ENCODE results near the gene MCM3AP. TPM values are rescaled to one million over a fixed set of nuclear protein-coding genes. Genes with fewer than 3 reads are reported as not detected.

Gene MCM3AP
- polyA plus RNA-seq, 1 experiment, result 31.6 TPM

DNA sequence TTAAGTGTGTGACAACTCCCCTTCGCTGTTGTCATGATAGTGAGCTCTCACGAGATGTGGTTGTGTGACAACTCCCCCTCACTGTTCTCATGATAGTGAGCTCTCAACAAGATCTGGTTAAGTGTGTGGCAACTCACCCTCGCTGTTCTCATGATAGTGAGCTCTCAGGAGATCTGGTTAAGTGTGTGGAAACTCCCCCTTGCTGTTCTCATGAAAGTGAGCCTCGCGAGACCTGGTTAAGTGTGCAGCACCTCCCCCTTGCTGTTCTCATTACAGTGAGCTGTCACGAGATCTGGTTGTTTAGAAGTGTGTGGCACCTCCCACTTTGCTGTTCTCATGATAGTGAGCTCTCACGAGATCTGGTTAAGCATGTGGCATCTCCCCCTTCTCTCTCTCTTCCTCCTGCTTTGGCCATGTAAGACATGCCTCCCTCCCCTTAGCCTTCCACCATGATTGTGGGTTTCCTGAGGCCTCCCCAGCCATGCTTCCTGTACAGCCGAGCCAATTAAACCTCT lies 31.7 kb downstream of the MCM3AP start:
- Histone ChIP-seq H3K36me3 (ENCODE audit: control insufficient read depth, insufficient read depth, low read length) (peaks cover 39% of the 10 kb centered on the region), H3K27me3 (ENCODE audit: control insufficient read depth, insufficient read depth, low read length) (no peaks in the 10 kb centered on the region), H3K4me3 (ENCODE audit: low read depth, low read length) (no peak overlapping the region)
- TF ChIP-seq, protein P1, sequence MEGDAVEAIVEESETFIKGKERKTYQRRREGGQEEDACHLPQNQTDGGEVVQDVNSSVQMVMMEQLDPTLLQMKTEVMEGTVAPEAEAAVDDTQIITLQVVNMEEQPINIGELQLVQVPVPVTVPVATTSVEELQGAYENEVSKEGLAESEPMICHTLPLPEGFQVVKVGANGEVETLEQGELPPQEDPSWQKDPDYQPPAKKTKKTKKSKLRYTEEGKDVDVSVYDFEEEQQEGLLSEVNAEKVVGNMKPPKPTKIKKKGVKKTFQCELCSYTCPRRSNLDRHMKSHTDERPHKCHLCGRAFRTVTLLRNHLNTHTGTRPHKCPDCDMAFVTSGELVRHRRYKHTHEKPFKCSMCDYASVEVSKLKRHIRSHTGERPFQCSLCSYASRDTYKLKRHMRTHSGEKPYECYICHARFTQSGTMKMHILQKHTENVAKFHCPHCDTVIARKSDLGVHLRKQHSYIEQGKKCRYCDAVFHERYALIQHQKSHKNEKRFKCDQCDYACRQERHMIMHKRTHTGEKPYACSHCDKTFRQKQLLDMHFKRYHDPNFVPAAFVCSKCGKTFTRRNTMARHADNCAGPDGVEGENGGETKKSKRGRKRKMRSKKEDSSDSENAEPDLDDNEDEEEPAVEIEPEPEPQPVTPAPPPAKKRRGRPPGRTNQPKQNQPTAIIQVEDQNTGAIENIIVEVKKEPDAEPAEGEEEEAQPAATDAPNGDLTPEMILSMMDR (IDR thresholded peaks at IDR 0.05; ENCODE audit: insufficient read depth, low read depth, low read length), result no peak
- CTCF ChIA-PET, result interaction anchor here (1.2 kb wide), 1 partner anchor 8 kb away, joined by 4 read pairs; no protein-coding TSS in a partner anchor
- DNase-seq (ENCODE audit: low read depth), result no peak
- POLR2A ChIA-PET, result no interaction called here

DNA sequence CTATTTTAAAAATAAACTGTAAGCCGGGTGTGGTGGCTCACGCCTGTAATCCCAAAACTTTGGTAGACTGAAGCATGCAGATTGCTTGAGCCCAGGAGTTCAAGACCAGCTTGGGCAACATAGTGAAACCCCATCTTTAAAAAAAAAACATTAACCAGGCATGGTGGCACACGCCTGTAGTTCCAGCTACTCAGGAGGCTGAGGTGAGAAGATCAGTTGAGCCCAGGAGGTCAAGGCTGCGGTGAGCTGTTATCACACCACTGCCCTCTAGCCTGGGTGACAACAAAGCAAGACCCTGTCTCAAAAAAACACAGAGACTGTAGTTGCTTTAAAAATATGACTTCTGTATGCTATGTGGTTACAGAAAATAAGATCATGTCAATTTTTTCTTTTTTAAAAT lies 32.6 kb downstream of the MCM3AP start:
- H3K27me3 ChIP-seq (ENCODE audit: control insufficient read depth, insufficient read depth, low read length), result no peaks in the 10 kb centered on the region
- peaks cover 40% of the 10 kb centered on the region for H3K36me3 ChIP-seq (ENCODE audit: control insufficient read depth, insufficient read depth, low read length)
- TF ChIP-seq, protein P1 (IDR thresholded peaks at IDR 0.05; ENCODE audit: insufficient read depth, low read depth, low read length), result no peak
- DNase-seq (ENCODE audit: low read depth), result no peak
- POLR2A ChIA-PET, result no interaction called here
- no peak overlapping the region for H3K4me3 ChIP-seq (ENCODE audit: low read depth, low read length)
- CTCF ChIA-PET, result no interaction called here

DNA sequence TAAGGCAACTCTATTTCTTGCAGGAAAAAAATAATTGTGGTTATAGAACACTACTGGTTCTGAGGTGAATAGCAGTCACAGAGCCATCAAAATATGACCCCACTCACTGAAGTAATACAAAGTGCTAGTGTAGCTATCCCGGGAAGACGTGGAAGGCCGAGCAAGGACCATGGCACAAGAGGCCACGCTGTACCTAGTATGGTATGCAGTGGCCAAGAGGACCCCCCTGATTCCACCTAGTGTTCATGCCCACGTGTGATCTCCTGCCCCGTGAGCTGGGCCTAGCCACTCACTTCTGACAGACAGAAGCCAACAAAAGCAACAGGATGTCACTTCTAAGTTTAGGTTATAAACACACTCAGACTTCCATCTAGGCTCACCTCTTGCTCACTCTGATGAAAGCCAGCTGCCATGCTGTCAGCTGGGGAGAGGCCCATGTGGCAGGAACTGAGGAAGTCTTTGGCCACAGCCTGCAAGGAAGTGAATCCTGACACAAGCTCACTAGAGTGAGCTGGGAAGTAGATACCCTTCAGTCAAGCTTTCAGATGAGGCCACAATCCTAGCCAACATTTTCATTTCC lies 35.2 kb downstream of the MCM3AP start:
- POLR2A ChIA-PET, result no interaction called here
- CTCF ChIA-PET, result interaction anchor here (0.7 to 1.4 kb wide), 3 partner anchors 9 to 97 kb away, joined by 3 to 4 read pairs (median 3); no protein-coding TSS in a partner anchor
- DNase-seq (ENCODE audit: low read depth), result no peak
- Histone ChIP-seq H3K4me3 (ENCODE audit: low read depth, low read length) (no peak overlapping the region), H3K27me3 (ENCODE audit: control insufficient read depth, insufficient read depth, low read length) (no peaks in the 10 kb centered on the region), H3K36me3 (ENCODE audit: control insufficient read depth, insufficient read depth, low read length) (peaks cover 33% of the 10 kb centered on the region)
- TF ChIP-seq, protein P1 (IDR thresholded peaks at IDR 0.05; ENCODE audit: insufficient read depth, low read depth, low read length), result no peak

DNA sequence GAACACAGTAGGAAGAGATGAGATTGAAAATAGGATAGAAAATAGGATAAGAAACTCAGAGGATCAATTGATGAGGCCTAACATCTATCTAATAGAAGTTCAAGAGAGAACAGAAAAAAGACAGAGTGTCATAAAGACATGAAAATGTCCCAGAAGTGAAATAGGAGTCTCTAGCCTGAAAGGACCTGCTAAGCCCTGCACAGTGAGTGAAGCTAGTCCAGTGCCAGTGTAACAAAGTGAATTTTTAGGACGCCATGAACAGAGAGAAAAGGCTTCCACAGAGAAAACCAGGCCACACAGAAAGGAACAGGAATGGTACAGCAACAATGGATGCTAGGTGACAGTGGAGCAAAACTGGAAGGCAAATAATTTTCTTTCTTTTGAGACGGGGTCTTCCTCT lies 36.6 kb downstream of the MCM3AP start:
- H3K4me3 ChIP-seq (ENCODE audit: low read depth, low read length), result no peak overlapping the region
- ChIA-PET POLR2A (no interaction called here), CTCF (interaction anchor here (0.7 to 1.1 kb wide), 2 partner anchors 11 to 249 kb away, joined by 3 to 4 read pairs; no protein-coding TSS in a partner anchor)

DNA sequence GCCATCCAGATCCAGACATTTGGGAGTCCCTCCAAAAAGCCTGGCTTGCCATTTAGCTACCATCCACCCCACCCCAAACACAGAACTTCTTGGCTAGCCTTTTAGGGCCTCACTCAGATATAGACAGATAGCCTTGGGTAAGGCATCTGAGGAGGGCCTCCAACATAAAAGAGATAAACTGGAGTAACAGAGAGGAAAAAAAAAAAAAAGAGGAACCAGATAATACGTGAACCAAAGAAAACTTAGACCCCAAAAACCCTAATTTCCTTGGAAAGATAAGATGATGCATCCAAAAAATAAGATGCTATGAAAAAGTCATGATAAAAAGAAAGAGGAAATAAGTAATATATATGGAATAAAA lies 37.0 kb downstream of the MCM3AP start:
- TF ChIP-seq, protein P1 (IDR thresholded peaks at IDR 0.05; ENCODE audit: insufficient read depth, low read depth, low read length), result no peak
- Histone ChIP-seq H3K4me3 (ENCODE audit: low read depth, low read length) (no peak overlapping the region), H3K27me3 (ENCODE audit: control insufficient read depth, insufficient read depth, low read length) (no peaks in the 10 kb centered on the region), H3K36me3 (ENCODE audit: control insufficient read depth, insufficient read depth, low read length) (peaks cover 37% of the 10 kb centered on the region)
- CTCF ChIA-PET, result no interaction called here
- no peak for DNase-seq (ENCODE audit: low read depth)
- POLR2A ChIA-PET, result no interaction called here

More for the DNA sequence above, 36.6 kb downstream of the MCM3AP start:
- TF ChIP-seq, protein P1 (IDR thresholded peaks at IDR 0.05; ENCODE audit: insufficient read depth, low read depth, low read length), result no peak
- peaks cover 36% of the 10 kb centered on the region for H3K36me3 ChIP-seq (ENCODE audit: control insufficient read depth, insufficient read depth, low read length)
- no peaks in the 10 kb centered on the region for H3K27me3 ChIP-seq (ENCODE audit: control insufficient read depth, insufficient read depth, low read length)
- no peak for DNase-seq (ENCODE audit: low read depth)

All from BJ (cell line).